HG02763 (cell line): ENCODE measurements around the gene KCNK17.
A peak's percentile ranks its signal among the peaks of the same experiment; 100 is the strongest.

Source experiments
- ATAC-seq: cut with Tn5 transposase; IDR thresholded peaks from one replicate; pipeline ENCODE4 v1.9.1; 2021; ENCODE audit warnings: mild to moderate bottlenecking, moderate library complexity; ENCODE audit not compliant: unreplicated experiment

The KCNK17 gene

DNA sequence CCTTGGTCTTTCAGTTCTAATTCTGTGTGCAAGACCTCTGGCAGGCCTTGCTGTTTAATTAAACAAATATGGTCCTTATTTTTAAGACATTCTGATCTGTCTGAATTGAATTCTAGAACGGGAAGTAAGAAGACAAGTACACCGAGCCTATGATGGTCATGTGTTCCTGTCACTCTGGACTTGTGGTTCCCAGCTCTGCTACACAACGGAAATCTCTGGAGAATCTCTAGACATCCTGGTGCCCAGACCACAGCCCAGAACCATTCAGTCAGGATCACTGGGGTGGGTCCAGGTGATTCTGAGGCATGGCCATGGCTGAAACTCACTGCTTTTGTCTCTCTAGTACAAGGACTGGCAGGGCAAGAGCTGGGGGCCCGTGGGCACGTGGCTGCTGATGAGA is 24.2 kb upstream of the KCNK17 start:
- ATAC-seq: no peak

GRCh38 chr6:39335780-39336545 is 21.7 kb upstream of the KCNK17 start:
- ATAC-seq: peak; percentile 64

DNA sequence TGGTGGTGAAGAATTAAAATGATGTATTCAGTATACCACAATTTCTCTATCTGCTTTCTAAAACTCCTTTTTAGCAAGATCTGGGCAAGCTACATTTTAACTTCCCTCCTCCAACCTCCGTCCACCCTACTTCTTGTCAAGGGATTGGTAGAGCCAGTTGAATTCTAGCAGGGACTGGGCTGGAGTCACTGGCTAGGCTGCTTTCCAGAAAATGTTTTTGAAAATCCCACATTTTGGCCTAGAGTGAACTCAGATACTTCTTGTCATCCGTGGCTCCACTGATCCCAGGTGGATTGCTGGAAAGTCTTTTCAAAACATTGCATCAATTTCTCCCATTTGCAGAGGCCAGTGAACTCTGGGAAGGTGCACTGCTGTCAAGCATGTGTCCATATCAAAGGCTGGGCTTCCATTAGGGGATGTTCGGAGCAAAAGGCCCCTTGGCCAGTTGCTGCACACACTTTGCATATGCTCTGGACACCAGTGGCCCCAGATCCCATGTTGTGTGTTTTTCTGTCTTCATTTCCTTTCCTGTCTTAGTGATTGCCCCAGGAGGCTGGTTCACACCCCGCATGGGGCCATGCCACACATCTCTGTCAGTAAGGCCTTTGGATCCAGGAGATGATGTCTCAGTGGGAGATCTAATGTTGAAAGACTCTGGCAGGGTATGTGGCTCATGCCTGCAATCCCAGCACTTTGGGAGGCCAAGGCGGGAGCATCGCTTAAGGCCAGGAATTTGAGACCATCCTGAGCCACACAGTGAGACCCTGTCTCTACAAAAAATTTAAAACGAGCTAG is 19.6 kb upstream of the KCNK17 start:
- no peak for ATAC-seq

GRCh38 chr6:39330476-39330875 is 16.3 kb upstream of the KCNK17 start:
- no peak for ATAC-seq

DNA sequence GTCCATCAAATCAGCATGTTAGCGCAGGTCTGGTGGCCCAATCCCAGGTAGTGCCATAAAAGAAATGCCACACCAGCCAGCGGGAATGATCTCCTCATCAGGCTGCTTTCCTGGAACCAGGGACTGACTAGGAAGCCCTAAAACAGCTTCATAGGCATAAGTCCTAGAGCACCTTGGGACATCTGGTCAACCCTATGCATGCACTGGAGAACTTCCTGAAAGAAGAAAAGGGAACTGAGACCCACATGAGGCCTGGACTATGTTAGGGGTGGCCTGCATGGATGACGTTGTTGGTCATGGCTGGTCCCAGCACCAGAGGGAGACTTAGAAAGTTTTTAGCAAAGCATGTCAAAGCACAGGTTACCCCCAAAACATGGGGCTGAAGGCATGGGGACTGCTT is 15.8 kb upstream of the KCNK17 start:
- ATAC-seq: peak; percentile 70

DNA sequence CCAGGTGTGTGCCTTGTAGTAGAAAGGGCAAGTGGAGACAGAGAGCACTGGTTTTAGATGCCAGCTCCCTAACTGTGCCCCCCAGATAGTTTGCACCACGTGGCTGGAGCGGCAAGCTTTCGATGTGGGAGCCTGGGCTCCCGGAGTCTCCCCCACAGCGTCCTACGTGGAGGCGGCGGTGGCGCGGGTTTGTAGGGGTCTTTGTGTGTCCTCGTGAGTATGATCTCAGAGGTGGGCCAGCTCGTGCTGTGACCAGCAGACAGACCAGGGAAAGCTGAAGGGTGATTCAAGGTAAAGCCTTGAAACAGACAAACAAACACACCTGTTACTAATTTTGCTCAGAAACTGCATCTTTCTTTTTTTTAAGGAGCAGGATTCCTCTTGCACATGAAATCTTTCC is 13.8 kb upstream of the KCNK17 start:
- no peak for ATAC-seq

- ATAC-seq: no peak
Observed at GRCh38 chr6:39327507-39327906, 13.3 kb upstream of the KCNK17 start.

- no peak for ATAC-seq
Observed at GRCh38 chr6:39322306-39322850, 8.2 kb upstream of the KCNK17 start, which contains the start of gene KCNK16. Gene KCNK16 (minus strand): TSS chr6:39322702. CDS start chr6:39322540, 162 bp downstream.

- no peak for ATAC-seq
Observed at GRCh38 chr6:39321761-39322160, 7.5 kb upstream of the KCNK17 start.

GRCh38 chr6:39320363-39320984 is 6.3 kb upstream of the KCNK17 start:
- ATAC-seq: no peak

DNA sequence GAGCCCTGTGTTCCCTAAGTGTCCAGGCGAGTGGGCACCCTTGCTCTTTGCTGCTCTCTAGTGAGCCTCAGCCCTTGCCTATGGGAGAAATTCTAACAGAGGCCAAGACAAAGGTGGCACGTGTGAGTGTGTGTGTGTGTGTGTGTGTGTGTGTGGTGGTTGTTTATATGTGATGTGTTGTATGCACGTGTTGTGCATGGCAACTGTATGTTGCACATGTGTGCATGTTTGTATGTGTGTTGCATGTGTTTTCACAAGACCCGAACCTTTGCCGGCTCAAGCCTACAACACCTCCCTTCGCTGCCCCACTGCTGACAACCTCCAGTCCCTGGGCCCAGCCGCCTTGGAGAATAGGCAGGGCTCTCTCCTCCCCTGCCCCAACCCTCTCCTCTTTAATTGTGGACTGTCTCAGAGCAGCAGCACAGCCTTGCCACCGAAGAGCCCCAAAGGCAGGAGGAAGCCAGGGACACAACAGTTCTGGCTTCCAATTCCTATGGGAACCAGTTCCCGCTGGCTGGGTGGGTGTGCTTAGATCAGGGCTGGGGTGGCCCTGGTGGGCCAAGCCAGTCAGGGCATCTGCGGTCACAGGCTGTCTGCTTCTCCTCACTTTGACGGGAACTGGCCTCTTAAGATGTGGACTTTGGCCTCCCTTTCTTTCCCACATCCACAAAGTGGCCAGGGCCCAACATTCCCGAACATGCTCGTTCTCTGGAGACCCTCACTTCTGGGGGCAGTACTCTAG is 5.6 kb upstream of the KCNK17 start:
- ATAC-seq: no peak

- no peak for ATAC-seq
Observed at GRCh38 chr6:39317256-39317655, 3.0 kb upstream of the KCNK17 start.

- ATAC-seq: no peak
Observed at GRCh38 chr6:39313526-39314272, 520 bp downstream of the KCNK17 start.

DNA sequence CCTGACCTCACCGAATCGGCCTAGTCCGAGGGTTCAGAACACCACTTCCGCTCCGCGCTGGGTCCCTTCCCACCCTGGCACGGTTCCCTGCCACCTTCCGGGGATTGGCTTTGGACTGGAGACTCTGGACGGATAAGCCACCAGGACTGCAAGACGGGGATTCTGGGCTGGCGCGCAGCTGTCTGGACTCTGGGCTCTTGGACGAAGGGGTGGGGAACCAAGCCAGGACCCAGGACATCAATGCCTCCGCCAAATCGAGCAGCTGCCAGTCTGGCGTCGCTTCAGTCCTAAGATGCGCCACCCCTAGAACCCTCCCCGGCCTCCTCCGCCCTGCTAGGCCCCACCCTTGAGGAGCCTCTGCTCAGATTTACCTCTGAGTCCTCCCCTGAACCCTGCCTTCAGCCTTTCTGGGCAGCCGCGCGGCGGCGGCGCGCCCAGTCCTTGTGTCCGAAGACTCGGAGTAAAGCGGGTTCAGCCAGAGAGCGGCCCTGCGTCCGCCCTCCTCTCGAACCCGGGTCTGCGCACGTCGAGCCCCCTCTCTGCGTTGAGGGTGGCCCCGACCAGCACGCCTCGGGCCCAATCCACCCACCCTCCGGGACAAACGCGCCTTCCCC is 1.2 kb downstream of the KCNK17 start:
- ATAC-seq: no peak

DNA sequence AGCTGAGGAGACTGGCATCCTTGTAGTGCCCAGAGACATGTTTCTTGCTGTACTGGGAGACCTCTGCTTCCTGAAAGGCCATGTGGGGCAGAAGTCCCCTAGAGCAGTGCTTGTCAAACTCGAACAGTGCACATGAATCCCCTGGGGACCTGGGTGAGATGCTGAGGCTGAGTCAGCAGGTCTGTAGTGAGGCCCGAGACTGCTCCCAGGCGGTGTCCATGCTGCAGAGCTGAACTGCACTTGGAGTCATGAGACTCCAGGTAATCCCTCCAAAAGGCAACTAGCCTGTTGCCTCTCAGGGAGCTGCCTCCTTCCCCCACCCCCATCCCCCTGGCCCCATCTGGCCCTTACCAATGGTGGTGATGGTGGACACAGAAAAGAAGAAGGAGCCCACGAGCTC is 3.7 kb downstream of the KCNK17 start:
- no peak for ATAC-seq

GRCh38 chr6:39309942-39310531 is 4.2 kb downstream of the KCNK17 start:
- no peak for ATAC-seq

GRCh38 chr6:39307462-39307861 is 6.8 kb downstream of the KCNK17 start:
- ATAC-seq: no peak

GRCh38 chr6:39304951-39305350 is 9.3 kb downstream of the KCNK17 start:
- ATAC-seq: no peak

DNA sequence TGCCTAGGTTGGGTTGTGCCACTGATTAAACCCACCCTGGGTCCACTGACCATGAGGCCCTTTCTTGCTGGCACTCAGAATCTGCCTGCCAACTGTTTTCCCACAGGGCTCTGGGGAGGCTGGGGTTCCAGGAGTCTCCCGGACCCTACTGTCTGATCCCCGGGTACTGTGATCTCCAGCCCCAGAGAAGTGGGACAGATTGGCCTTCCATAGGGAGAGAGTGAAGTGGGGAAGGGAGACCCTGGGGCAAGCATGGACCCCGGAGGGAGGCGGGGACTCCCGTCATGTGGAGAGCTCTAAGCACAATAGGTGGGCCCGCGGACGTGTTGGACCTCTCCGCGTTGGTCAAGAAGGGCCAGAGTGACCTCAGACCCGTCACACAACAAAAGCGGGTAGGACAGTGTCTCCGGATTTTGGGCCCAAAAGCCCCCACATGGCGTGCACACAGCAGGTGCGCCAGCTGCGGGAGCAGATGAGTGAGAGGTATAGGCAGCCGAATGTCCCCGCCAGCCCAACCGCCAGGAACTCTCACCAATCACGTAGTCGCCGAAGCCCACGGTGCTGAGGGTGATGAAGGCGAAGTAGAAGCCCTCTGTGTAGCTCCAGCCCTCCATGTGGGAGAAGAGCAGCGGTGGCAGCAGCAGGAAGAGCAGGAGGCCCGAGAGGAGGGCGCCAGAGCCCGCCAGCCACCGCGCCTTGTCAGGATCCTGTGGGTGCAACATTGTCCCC is 10.6 kb downstream of the KCNK17 start:
- ATAC-seq: no peak
